ENCODE data around the gene WNT5B.
"Not testable (repeated sequence)": the region's sequence is repeated elsewhere in the genome, so short reads cannot be mapped to it uniquely, and the experiment has no call there.

Gene WNT5B

GRCh38 chr12:1676043-1676442 is 47.0 kb downstream of the WNT5B start:
- FAIRE-seq, result no peak
- DNase-seq (ENCODE audit: insufficient read length), result no peak
- TF ChIP-seq TAF1 (IDR thresholded peaks at IDR 0.05; ENCODE audit: borderline replicate concordance, low read depth, low read length) (no peak), POLR2A (IDR thresholded peaks at IDR 0.05; ENCODE audit: low read depth, low read length) (no peak), POLR2AphosphoS5 (IDR thresholded peaks at IDR 0.05; ENCODE audit: low read depth, low read length) (no peak)

GRCh38 chr12:1680804-1681492 is 51.9 kb downstream of the WNT5B start:
- no peak for DNase-seq (ENCODE audit: insufficient read length)
- no peak for TF ChIP-seq POLR2AphosphoS5 (IDR thresholded peaks at IDR 0.05; ENCODE audit: low read depth, low read length)
- FAIRE-seq, result no peak

GRCh38 chr12:1681493-1681807 is 52.4 kb downstream of the WNT5B start:
- FAIRE-seq, result no peak

DNA sequence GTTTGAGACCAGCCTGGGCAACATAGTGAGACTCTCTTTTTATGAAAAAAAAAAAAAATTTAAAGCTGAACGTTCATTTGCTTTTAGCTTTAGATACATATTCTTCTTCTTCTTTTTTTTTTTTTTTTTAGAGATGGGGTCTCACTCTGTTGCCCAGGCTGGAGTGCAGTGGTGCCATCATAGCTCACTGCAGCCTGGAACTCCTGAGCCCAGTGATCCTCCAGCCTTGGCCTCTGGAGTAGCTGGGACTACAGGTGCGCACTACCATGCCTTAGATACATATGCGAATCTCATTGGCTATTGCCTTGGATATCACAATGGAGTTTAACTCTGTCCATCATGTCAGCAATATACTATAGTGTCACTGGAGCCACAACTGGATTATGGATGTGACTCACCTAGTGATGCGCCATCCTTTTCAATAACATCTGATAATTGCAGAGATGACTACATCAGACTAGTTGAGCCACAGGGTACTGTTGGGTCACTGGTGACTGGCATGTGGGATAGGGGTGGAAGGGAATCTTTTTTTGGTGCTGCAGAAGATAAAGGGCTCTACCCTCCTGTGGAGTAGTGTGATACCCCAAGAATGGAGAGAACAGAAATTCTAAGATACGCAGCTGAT is 59.2 kb downstream of the WNT5B start:
- TF ChIP-seq TAF1 (IDR thresholded peaks at IDR 0.05; ENCODE audit: borderline replicate concordance, low read depth, low read length) (no peak), POLR2AphosphoS5 (IDR thresholded peaks at IDR 0.05; ENCODE audit: low read depth, low read length) (no peak), POLR2A (IDR thresholded peaks at IDR 0.05; ENCODE audit: low read depth, low read length) (no peak)
- DNase-seq (ENCODE audit: insufficient read length) (no peak), FAIRE-seq (no peak)

More at GRCh38 chr12:1681493-1681807, 52.4 kb downstream of the WNT5B start:
- no peak for DNase-seq (ENCODE audit: insufficient read length)
- TF ChIP-seq POLR2A (IDR thresholded peaks at IDR 0.05; ENCODE audit: low read depth, low read length), result no peak
- no peak for TF ChIP-seq POLR2AphosphoS5 (IDR thresholded peaks at IDR 0.05; ENCODE audit: low read depth, low read length)
- no peak for TF ChIP-seq TAF1 (IDR thresholded peaks at IDR 0.05; ENCODE audit: borderline replicate concordance, low read depth, low read length)

DNA sequence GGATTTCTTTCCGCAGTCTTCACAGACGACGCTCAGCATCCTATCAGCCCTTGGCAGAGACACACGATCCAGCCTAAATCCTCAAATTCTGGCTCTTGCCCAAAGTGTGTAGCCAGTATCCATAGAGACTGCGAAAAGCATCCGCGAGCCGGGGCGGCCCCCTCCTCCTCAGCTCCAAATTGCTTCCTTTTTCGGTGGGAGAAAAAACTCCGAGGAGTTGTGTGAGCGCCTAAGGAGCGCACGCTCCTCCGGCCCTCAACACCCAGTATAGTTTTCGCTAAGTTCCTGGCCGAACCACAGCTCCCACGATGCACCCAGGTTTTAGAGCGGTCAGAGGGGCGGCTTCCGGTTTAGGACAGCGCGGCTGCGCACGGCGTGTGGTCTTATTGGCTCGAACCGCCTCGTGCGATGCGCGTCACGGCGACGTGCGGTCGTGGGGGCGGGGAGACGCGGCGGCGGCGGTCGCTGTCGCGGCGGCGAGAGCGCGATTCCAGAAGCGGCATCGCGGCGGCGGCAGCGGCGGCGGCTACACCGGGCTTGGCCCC is 61.6 kb downstream of the WNT5B start, which contains the start of gene ADIPOR2:
ADIPOR2 (plus strand) TSS at position 493 of the 545 bp plus-strand sequence. CDS start 63,274 bp downstream, outside the sequence.
- TF ChIP-seq POLR2A (IDR thresholded peaks at IDR 0.05; ENCODE audit: low read depth, low read length) (peak; percentile 88), TAF1 (IDR thresholded peaks at IDR 0.05; ENCODE audit: borderline replicate concordance, low read depth, low read length) (peak; percentile 58), POLR2AphosphoS5 (IDR thresholded peaks at IDR 0.05; ENCODE audit: low read depth, low read length) (peak; percentile 75; the same call in 1 of the 2 replicates)
- FAIRE-seq (peak; percentile 100), DNase-seq (ENCODE audit: insufficient read length) (peak; percentile 82)

GRCh38 chr12:1691123-1692007 is 62.3 kb downstream of the WNT5B start:
- DNase-seq (ENCODE audit: insufficient read length), result no peak
- no peak for TF ChIP-seq TAF1 (IDR thresholded peaks at IDR 0.05; ENCODE audit: borderline replicate concordance, low read depth, low read length)
- TF ChIP-seq POLR2A (IDR thresholded peaks at IDR 0.05; ENCODE audit: low read depth, low read length), result no peak
- TF ChIP-seq POLR2AphosphoS5 (IDR thresholded peaks at IDR 0.05; ENCODE audit: low read depth, low read length), result no peak
- no peak for FAIRE-seq

- DNase-seq (ENCODE audit: insufficient read length) (no peak), FAIRE-seq (no peak)
- no peak for TF ChIP-seq POLR2A (IDR thresholded peaks at IDR 0.05; ENCODE audit: low read depth, low read length)
- no peak for TF ChIP-seq TAF1 (IDR thresholded peaks at IDR 0.05; ENCODE audit: borderline replicate concordance, low read depth, low read length)
- no peak for TF ChIP-seq POLR2AphosphoS5 (IDR thresholded peaks at IDR 0.05; ENCODE audit: low read depth, low read length)
These were observed 63.2 kb downstream of the WNT5B start for GRCh38 chr12:1692226-1692625.

DNA sequence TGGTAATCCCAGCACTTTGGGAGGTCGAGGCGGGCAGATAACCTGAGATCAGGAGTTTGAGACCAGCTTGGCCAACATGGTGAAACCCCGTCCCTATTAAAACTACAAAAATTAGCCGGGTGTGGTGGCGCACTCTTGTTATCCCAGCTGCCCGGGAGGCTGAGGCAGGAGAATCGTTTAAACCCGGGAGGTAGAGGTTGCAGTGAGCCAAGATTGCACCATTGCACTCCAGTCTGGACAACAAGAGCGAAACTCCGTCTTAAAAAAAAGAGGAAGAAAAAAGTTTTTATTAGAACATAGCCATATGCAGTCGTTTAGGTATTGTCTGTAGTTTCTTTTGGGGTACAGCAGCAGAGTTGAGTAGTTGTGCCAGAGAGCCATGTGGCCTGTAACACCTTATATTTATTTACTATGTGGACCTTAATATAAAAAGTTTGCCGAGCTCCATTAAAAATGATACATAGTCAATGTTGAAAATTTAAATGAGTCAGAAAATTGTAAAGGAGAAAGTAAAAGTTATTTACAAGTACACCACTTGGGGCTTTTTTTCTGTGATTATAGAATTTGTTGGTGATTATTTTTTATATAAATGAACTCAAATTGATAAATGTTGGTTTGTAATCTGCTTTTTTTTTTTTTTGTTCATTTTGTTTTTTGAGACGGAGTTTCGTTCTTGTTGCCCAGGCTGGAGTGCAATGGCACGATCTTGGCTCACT is 64.0 kb downstream of the WNT5B start:
- no peak for TF ChIP-seq POLR2A (IDR thresholded peaks at IDR 0.05; ENCODE audit: low read depth, low read length)
- no peak for TF ChIP-seq POLR2AphosphoS5 (IDR thresholded peaks at IDR 0.05; ENCODE audit: low read depth, low read length)
- TF ChIP-seq TAF1 (IDR thresholded peaks at IDR 0.05; ENCODE audit: borderline replicate concordance, low read depth, low read length), result no peak
- DNase-seq (ENCODE audit: insufficient read length) (no peak), FAIRE-seq (no peak)

GRCh38 chr12:1695097-1695496 is 66.1 kb downstream of the WNT5B start:
- FAIRE-seq; DNase-seq (ENCODE audit: insufficient read length): not testable (repeated sequence)

GRCh38 chr12:1695886-1696670 is 67.0 kb downstream of the WNT5B start:
- FAIRE-seq, result no peak
- DNase-seq (ENCODE audit: insufficient read length), result no peak
- TF ChIP-seq POLR2AphosphoS5 (IDR thresholded peaks at IDR 0.05; ENCODE audit: low read depth, low read length), result no peak
- TF ChIP-seq POLR2A (IDR thresholded peaks at IDR 0.05; ENCODE audit: low read depth, low read length), result no peak
- TF ChIP-seq TAF1 (IDR thresholded peaks at IDR 0.05; ENCODE audit: borderline replicate concordance, low read depth, low read length), result no peak

Measured in GM12892 (cell line).